ENCODE results near the gene RBM23. TPM values are rescaled to one million over a fixed set of nuclear protein-coding genes. Genes with fewer than 3 reads are reported as not detected.

RBM23 gene
- total RNA-seq, 1 donor from 2014 or later, result 42.1 TPM

GRCh38 chr14:22849212-22849819 lies 69.6 kb downstream of the RBM23 start:
- peaks cover 24% of the 10 kb centered on the region for H3K36me3 ChIP-seq
- peak; percentile 69 for DNase-seq
- H3K9me3 ChIP-seq (replicated peaks), result no peaks in the 10 kb centered on the region
- TF ChIP-seq, protein P1, sequence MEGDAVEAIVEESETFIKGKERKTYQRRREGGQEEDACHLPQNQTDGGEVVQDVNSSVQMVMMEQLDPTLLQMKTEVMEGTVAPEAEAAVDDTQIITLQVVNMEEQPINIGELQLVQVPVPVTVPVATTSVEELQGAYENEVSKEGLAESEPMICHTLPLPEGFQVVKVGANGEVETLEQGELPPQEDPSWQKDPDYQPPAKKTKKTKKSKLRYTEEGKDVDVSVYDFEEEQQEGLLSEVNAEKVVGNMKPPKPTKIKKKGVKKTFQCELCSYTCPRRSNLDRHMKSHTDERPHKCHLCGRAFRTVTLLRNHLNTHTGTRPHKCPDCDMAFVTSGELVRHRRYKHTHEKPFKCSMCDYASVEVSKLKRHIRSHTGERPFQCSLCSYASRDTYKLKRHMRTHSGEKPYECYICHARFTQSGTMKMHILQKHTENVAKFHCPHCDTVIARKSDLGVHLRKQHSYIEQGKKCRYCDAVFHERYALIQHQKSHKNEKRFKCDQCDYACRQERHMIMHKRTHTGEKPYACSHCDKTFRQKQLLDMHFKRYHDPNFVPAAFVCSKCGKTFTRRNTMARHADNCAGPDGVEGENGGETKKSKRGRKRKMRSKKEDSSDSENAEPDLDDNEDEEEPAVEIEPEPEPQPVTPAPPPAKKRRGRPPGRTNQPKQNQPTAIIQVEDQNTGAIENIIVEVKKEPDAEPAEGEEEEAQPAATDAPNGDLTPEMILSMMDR (IDR thresholded peaks at IDR 0.05; ENCODE audit: borderline replicate concordance), result no peak
- H3K27ac ChIP-seq (replicated peaks), result peak overlapping the region; percentile 88
- intact Hi-C loops (cut with micrococcal nuclease), result no loop called here
- peak overlapping the region; percentile 37 for H3K4me3 ChIP-seq
- H3K27me3 ChIP-seq (ENCODE audit: low read depth), result no peaks in the 10 kb centered on the region
- peaks cover 76% of the 10 kb centered on the region for H3K4me1 ChIP-seq

DNA sequence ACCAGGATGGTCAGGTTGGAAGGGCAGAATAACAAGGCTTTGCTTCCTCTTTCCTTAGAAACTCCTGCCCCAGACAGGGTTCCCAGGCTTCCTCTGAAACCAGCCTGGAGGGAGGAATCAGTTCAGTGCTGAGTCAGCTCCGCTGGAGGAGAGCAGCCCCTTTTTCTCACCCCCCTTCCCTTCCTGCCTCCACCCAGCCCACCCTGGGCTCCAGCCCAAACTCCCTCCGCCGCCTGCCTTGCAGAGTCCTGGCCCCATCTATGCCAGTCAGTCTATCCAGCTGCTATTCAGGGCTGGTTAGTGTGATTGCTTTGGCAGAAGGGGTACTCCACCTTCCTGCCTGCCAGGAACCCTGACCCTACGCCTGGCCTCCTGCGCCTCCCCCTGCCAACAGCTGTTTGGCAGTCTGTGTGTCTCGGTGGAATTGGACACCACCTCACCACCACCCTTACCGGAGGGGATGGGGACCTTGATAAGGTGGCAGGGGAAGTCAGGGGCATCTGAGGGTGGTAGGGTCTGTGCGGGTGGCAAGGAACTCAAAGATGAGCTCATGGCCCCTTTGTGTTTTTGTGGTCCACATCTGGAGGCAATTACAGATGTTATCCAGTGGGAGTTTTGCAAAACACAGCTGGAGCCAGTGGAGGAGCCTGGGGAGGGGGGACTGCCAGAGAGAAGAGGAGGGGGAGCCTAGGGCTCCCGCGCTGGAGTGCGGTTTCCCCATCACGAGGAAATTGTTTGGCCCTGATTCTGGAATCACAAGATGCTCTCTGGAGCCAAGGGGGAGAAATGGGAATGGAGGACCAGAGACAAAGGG lies 70.4 kb downstream of the RBM23 start:
- TF ChIP-seq, protein P1 (IDR thresholded peaks at IDR 0.05; ENCODE audit: borderline replicate concordance), result no peak
- intact Hi-C loops (cut with micrococcal nuclease), result no loop called here
- H3K36me3 ChIP-seq, result peaks cover 31% of the 10 kb centered on the region

DNA sequence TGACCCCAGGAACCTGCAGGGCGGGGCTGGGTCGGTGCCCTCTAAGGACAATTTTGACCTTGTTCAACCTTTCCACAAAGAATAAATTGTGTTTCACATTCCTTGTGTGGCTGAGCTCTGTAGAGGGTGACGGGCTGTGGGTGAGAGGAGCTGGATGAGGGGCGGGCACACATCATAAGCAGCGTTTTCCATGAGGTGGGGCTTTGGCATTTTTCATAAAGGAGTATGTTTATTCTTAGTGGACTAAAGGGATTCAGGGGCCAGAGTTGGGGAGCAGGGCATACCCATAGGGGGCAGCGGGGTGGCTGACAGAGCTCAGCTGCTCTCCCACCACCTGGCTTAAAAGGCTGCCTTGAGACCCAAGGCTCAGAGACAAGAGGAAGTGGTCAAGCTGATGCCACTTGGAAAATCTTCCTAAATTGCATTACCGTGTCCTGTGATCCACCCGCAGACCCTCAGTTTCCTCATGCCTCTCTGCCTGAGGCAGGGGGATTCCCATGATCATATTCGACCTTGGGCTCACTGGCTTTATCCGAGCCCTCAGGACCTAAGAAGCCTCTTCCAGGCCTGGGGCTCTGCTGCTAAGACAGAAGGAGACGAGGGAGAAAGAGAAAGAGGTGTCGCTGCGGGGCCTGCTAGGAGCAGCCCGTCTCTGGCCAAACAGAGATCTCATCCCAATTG lies 71.1 kb downstream of the RBM23 start:
- TF ChIP-seq, protein P1 (IDR thresholded peaks at IDR 0.05; ENCODE audit: borderline replicate concordance), result no peak
- peak overlapping the region; percentile 34 for H3K4me3 ChIP-seq
- H3K9me3 ChIP-seq (replicated peaks), result no peaks in the 10 kb centered on the region
- H3K36me3 ChIP-seq, result peaks cover 39% of the 10 kb centered on the region
- intact Hi-C loops (cut with micrococcal nuclease), result no loop called here
- no peaks in the 10 kb centered on the region for H3K27me3 ChIP-seq (ENCODE audit: low read depth)
- no peak for DNase-seq
- H3K27ac ChIP-seq (replicated peaks), result peak overlapping the region; percentile 88
- H3K4me1 ChIP-seq, result peaks cover 70% of the 10 kb centered on the region

More for the DNA sequence above, 70.4 kb downstream of the RBM23 start:
- DNase-seq, result peak; percentile 66
- peak overlapping the region; percentile 88 for H3K27ac ChIP-seq (replicated peaks)
- no peaks in the 10 kb centered on the region for H3K27me3 ChIP-seq (ENCODE audit: low read depth)
- H3K4me3 ChIP-seq, result peak overlapping the region; percentile 37
- H3K4me1 ChIP-seq, result peaks cover 76% of the 10 kb centered on the region
- H3K9me3 ChIP-seq (replicated peaks), result no peaks in the 10 kb centered on the region

- H3K4me3 ChIP-seq, result no peak overlapping the region
Observed at GRCh38 chr14:22846811-22847307, 72.1 kb downstream of the RBM23 start.

More at GRCh38 chr14:22846811-22847307, 72.1 kb downstream of the RBM23 start:
- no peaks in the 10 kb centered on the region for H3K27me3 ChIP-seq (ENCODE audit: low read depth)
- peaks cover 66% of the 10 kb centered on the region for H3K4me1 ChIP-seq
- intact Hi-C loops (cut with micrococcal nuclease), result no loop called here
- TF ChIP-seq, protein P1 (IDR thresholded peaks at IDR 0.05; ENCODE audit: borderline replicate concordance), result no peak
- DNase-seq, result no peak
- H3K36me3 ChIP-seq, result peaks cover 48% of the 10 kb centered on the region
- H3K9me3 ChIP-seq (replicated peaks), result no peaks in the 10 kb centered on the region
- H3K27ac ChIP-seq (replicated peaks), result peak overlapping the region; percentile 5

Data from left ventricle myocardium inferior (tissue), 1 donor.